Esophagus squamous epithelium (tissue), 5 donors: Measurements from ENCODE around the gene METTL21C. TPM values are rescaled to one million over a fixed set of nuclear protein-coding genes. Genes with fewer than 3 reads are reported as not detected.

Experiments
- DNase-seq: peaks from one replicate; lab custom pipeline; 2025; lab: John Stamatoyannopoulos, UW
- H3K27ac ChIP-seq, 4 donors: fragments of 200-600 bp; sonication (generic); one replicate each; pipeline ENCODE4 v1.5.1; 2016 to 2019; ENCODE audit warnings: mild to moderate bottlenecking in 1 of 4
- H3K27me3 ChIP-seq, 4 donors: fragments of 200-600 bp; sonication (generic); 1 replicate in 3 of 4; 2 replicates in 1 of 4; pipeline versions ENCODE4 v1.5.1 to v1.6.0; 2017 to 2021; ENCODE audit warnings: antibody characterized with exemption in 1 of 4
- H3K36me3 ChIP-seq, 3 donors: fragments of 200-600 bp; sonication (generic); one replicate each; pipeline ENCODE4 v1.5.1; 2016 to 2019
- H3K4me1 ChIP-seq, 3 donors: fragments of 200-600 bp; sonication (generic); one replicate each; pipeline ENCODE4 v1.5.1; 2017 to 2019
- H3K4me3 ChIP-seq, 4 donors: fragments of 200-600 bp; sonication (generic); 1 replicate in 3 of 4; 2 replicates in 1 of 4; pipeline ENCODE4 v1.5.1; 2016 to 2019; ENCODE audit warnings: mild to moderate bottlenecking in 2 of 4, moderate library complexity in 1 of 4
- H3K9me3 ChIP-seq, 3 donors: fragments of 200-600 bp; sonication (generic); one replicate each; pipeline ENCODE4 v1.5.1; 2016 to 2019
- CTCF ChIP-seq, 6 experiments: fragments of 450-650 bp in 4 of 6; fragments of 200-600 bp in 2 of 6; sonication (generic) in 2 of 6; IDR thresholded peaks; one replicate each; pipeline ENCODE4 v1.5.1; 2016 to 2019; ENCODE audit warnings: antibody characterized with exemption in 6 of 6, mild to moderate bottlenecking in 4 of 6, moderate library complexity in 4 of 6
- POLR2A ChIP-seq, 4 donors: fragments of 450-650 bp; IDR thresholded peaks; one replicate each; pipeline ENCODE4 v1.6.1; 2017; ENCODE audit warnings: antibody characterized with exemption in 4 of 4, mild to moderate bottlenecking in 4 of 4, moderate library complexity in 3 of 4
- WGBS, 2 donors: methylation state at CpG; one replicate each; pipeline ENCODE4 v1.1.5; 2018; 5-methylcytosine and 5-hydroxymethylcytosine counted together
- intact Hi-C: fragments of 100-400 bp; cut with DNase I; formaldehyde crosslinking; loops from one replicate; pipeline ENCODE4 v1.15.0; 2022
- total RNA-seq, 4 donors: library from RNA; depleted of rRNA; stranded (reverse); fragments of >200 nt; gene quantifications; one replicate each; pipeline ENCODE4 v1.1.0, GENCODE V29; 2016
- donor health status: DM: yes; HTN: yes; CAD: no.

METTL21C gene
- total RNA-seq, 4 donors from 2014 or later = not detected

- no peaks in the 10 kb centered on the region for H3K9me3 ChIP-seq
- no peak overlapping the region for H3K27ac ChIP-seq
- no peak for DNase-seq
- TF ChIP-seq POLR2A (IDR thresholded peaks at IDR 0.05) (no peak), CTCF (IDR thresholded peaks at IDR 0.05) (no peak)
- no peaks in the 10 kb centered on the region for H3K4me1 ChIP-seq
- no peak overlapping the region for H3K4me3 ChIP-seq
- intact Hi-C loops = no loop called here
- H3K27me3 ChIP-seq = no peaks in the 10 kb centered on the region
- H3K36me3 ChIP-seq = peaks cover 0 to 43% (median 7%) of the 10 kb centered on the region in 3 donors
- 61 to 63% methylated on average over 5 of the region's 5 CpGs for WGBS, 2 donors
Observed at GRCh38 chr13:102680842-102681740, 13.8 kb downstream of the METTL21C start.

- TF ChIP-seq POLR2A (IDR thresholded peaks at IDR 0.05) (no peak), CTCF (IDR thresholded peaks at IDR 0.05) (no peak)
- peaks cover 0 to 52% (median 9%) of the 10 kb centered on the region in 3 donors for H3K36me3 ChIP-seq
- H3K9me3 ChIP-seq = no peaks in the 10 kb centered on the region
- H3K27me3 ChIP-seq = no peaks in the 10 kb centered on the region
- no peak overlapping the region for H3K27ac ChIP-seq
- DNase-seq = no peak
- 77 to 88% methylated on average over 4 of the region's 4 CpGs for whole genome bisulfite sequencing, 2 donors
- H3K4me3 ChIP-seq = no peak overlapping the region
- no peaks in the 10 kb centered on the region for H3K4me1 ChIP-seq
- intact Hi-C loops = no loop called here
Observed at GRCh38 chr13:102680133-102680717, 14.6 kb downstream of the METTL21C start.

GRCh38 chr13:102679449-102680132, 15.3 kb downstream of the METTL21C start:
- TF ChIP-seq CTCF (IDR thresholded peaks at IDR 0.05) = no peak
- no peak for TF ChIP-seq POLR2A (IDR thresholded peaks at IDR 0.05)
- H3K4me1 ChIP-seq = no peaks in the 10 kb centered on the region
- H3K27me3 ChIP-seq = no peaks in the 10 kb centered on the region
- H3K36me3 ChIP-seq = peaks cover 0 to 58% (median 10%) of the 10 kb centered on the region in 3 donors
- no peak overlapping the region for H3K27ac ChIP-seq
- DNase-seq = no peak
- no peak overlapping the region for H3K4me3 ChIP-seq
- H3K9me3 ChIP-seq = no peaks in the 10 kb centered on the region
- intact Hi-C loops = no loop called here
- 68 to 73% methylated on average over 3 of the region's 3 CpGs for WGBS, 2 donors

- H3K36me3 ChIP-seq = peaks cover 0 to 68% (median 10%) of the 10 kb centered on the region in 3 donors
- intact Hi-C loops = no loop called here
- 59 to 75% methylated on average over 5 of the region's 5 CpGs for whole genome bisulfite sequencing, 2 donors
- H3K9me3 ChIP-seq = no peaks in the 10 kb centered on the region
- H3K27me3 ChIP-seq = no peaks in the 10 kb centered on the region
- no peaks in the 10 kb centered on the region for H3K4me1 ChIP-seq
- TF ChIP-seq CTCF (IDR thresholded peaks at IDR 0.05) (no peak), POLR2A (IDR thresholded peaks at IDR 0.05) (no peak)
- no peak overlapping the region for H3K4me3 ChIP-seq
- DNase-seq = no peak
- H3K27ac ChIP-seq = no peak overlapping the region
Observed at GRCh38 chr13:102678339-102679107, 16.3 kb downstream of the METTL21C start.
